ENCODE results near the gene FLCN.
"Not testable (repeated sequence)": the region's sequence is repeated elsewhere in the genome, so short reads cannot be mapped to it uniquely, and the experiment has no call there.

Gene FLCN

DNA sequence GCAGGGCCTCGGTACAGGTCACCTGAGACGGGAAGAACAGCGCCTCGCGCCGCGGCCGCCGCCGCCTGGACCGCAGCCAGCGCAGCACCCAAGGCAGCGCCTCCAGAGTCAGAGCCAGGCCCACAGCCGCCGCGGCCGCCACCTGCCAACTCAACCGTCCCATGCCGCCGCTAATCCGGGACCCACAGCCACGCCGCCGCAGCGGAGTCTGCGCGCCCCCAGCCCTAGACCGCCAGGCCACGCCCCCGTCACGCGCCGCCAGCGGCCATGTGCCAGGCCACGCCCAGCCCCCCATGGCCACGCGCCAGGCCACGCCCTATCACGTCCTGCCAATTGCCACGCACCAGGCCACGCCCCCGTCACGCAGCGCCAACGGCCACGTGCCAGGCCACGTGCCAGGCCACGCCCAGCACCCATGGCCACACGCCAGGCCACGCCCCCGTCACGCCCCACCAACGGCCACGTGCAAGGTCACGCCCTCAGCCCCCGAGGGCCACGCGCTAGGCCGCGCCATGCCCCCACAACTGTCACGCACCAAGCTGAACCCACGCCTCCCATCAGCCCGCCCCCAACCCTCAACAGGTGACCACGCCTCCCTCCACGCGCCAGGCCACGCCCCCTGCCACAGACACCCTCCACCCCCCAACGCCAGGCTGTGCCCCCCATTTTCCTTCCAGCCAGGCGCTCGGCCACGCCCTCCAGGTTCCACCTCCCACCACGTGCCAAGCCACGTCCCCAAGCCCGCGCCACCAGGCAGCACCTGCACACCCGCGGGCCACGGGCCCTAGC, 30.6 kb downstream of the FLCN start, which contains the start of gene PLD6:
Gene PLD6, minus strand, starts transcription at position 210 of the 789 bp plus-strand sequence. Its CDS starts 47 bp downstream, at position 163.
- DNase-seq = peak; percentile 84

DNA sequence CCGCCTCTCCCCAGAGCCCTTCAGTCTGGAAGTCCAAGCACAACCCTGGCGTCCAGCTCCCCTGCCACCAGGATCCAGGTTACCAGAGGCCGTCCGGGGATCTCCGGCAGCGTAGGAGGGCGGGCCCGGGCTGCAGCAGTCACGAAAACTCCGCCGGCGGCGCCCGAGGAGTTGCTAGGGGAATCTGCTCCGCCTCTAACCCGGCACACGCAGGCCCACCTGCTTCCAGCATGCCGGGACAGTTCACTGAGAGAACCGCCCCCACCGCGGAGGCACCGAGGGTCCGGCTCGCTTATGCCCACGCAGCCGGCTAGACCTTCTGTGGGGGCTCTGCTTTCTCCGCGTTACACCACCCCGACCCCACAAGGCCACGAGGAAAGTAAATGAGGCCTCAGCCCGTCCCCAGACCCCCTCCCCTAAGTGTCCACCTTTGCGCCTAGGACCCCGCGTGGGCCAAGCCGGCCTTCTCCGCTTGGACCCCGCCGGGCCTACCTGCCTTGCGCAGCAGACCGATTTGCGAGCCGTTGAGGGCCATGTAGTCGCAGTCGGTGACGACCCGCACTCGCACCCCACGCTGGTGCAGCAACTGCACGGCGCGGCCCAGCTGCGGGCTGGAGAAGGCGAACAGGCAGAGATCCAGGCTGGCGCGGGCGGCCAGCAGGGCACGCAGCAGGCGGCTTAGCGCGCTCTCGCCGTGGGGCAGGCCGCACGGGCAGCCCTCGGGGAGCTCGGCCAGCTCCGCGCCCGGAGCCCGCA, 31.4 kb downstream of the FLCN start:
- DNase-seq = peak; percentile 58

DNA sequence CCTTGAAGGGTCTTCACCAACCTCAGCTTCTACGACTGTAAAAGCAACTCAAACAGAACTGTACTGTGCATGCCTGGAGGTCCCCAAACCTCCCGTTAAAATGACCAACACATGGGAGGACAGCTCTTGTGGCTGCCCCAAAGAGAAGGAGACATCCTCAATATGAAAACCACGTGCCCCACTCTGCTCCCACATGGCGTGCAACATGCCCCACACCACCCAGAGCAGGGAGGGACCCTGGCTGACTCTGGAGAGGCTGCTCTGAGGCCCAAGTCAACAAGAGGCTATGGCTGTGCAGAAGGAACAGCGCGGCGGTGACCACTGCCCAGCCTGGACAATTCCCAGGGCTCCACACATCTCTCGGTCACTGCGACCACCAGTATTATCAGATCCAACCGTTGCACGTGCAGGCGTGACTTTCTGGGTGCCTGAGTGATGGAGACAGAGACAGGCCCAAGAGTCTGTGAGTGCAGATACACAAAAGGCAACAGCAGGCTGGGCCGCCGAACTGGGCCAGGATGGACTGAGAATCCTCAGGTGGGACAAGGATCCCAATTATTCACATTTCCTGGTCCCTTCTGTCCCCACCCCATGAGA, 32.2 kb downstream of the FLCN start:
- DNase-seq = no peak

DNA sequence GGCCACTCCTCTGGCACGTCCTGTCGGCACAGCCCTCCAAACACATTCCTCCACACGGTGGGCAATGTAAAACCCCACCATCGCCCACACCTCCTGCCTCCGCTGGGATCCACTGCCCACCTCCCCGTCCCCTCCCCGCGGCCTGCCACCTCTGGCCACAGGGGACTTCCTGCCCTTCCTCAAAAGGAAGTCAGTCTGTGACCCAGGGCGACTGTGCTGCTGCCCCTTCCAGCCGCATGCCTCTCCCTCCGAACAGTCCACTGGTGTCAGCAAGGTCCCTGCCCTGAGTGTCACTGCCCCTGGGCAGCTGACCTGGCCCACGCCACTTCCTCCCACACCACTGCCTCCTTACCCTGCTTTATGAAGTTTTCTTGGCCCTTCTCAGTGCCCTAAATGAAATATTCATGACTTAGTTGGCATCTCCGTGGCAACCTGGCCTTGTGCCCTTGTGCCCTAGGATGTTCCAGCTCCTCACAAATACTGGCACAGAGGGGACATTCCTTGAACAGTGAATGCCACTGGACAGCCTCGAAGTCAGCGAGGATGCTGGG, 32.9 kb downstream of the FLCN start:
- no peak for DNase-seq

DNA sequence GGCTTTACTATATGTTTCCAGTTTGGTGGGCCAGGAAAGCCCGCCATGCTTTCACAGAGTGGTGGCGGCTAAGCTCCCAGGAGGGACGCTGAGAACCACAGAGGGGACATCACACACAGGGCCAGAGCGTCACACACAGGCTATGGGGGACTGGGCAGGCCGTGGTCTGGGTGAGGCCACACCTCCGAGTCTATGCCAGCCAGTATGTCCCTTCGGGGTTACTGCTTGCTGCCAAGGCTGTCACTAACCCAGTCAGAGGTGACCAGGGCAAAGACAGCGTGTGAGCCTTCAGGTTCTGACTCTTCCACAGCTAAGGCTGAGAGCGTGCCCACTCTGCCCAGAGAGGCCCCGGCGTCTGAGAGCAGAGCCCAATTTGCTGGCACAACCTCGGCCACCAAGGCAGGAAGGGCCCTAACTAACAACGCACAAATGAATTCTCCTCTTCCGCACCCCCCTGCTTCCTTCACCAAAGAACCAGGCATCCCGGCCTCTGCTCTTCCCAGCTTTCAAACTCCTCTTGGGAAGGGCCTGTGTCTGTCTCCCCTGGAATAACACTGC, 33.7 kb downstream of the FLCN start:
- DNase-seq = no peak

DNA sequence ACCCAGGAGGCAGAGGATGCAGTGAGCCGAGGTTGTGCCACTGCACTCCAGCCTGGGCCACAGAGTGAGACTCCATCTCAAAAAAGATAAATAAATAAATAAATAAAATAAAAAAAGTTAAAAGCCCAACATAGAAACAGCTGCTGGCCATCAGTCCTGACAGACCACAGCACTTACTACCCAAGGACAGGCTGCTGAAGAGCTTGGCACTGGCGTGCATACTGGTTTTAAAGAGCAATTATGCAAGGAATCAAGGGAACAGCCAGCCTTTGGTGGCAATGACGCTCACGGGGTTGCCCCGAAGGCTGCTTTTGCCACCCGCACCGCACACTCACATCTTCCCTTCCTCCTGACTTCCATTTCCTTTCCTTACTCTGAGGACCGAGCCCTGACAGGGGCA, 35.1 kb downstream of the FLCN start:
- no peak for DNase-seq

DNA sequence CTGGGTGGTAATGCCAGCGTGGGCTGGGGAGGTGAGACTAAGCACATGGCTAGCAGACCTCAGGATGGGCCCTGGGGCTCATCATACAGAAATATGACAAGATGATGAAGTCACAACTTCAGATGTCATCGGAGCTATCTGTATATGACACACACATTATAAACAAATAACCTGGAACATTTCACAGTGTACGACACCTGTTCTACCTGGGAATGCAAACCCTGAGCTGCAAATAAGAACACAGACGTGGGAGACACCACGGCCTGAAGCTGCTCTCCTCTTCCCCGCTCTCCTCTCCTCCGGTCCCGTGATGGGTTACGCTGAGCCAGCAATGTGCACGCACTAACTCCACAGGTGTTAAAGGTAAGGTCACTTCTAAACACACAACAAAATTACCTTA, 35.7 kb downstream of the FLCN start:
- no peak for DNase-seq

DNA sequence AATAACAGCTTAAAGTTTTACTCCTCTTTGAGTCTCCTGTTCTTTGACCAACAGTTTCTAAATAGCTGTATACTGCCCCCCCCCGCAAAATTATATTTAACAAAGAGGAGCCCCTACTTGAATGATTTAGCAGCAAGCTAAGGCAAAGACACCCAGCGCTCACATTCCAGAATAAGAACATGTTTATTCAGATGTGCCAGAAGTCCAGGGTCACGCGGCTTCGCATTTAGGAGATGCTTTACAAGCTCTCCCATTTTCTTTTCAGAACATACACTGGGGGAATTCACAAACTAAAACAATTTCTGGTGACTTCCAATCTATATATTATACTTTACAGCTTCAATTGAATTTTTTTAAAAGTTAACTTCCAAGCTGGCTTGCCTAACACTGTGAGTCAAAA, 36.1 kb downstream of the FLCN start:
- DNase-seq = no peak

DNA sequence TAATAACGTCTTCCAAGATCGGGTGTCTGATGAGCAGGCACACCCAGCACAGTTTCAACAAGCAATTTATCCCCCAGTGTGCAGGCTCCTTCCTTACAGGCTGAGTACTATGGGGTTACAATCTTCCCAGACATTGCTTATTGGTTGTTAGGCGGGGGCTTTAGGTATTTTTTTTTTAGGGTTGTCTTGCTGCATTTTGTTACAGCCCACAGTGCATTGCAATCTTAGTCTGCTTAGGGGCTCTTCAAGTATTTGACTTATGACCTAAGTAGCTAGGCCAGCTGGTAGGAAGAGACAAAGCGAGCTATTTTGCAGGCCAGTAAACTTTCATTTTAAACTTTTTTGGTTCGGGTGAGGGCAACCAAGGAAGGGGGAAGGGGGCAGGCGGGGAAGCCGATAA, 36.7 kb downstream of the FLCN start:
- no peak for DNase-seq

DNA sequence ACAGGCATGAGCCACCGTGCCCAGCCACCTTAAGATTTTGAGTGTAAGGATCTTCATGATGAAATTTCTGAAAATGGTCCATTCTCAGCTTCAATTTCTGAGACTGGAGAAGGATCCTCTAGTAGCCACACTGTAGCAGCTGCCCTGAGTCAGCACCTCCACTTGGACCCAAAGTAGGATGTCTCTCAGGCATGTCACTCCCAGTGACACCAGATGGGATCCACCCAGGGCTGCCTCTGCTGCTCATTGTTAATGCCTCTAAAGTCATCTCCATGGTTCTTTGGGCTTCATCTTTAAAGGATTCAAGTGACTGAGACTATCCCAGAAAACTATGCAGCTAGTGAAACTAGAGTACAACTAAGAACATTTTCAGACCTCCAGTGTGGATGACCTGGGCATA, 38.7 kb downstream of the FLCN start:
- DNase-seq = no peak

DNA sequence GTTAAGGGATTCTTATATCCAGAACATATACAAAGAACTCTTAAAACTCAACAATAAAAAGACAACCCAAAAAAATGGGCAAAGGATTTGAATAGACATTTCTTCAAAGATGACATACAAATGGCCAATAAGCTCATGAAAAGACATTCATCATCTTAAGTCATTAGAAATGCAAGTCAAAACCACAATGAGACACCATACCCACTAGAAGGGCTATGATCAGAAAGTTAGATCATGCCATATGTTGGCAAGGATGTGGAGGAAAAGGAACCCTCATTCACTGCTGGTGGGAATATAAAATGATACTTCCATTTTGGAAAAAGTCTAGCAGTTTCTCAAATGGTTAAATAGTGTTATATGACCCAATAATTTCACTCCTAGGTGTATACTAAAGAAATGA, 40.2 kb downstream of the FLCN start:
- DNase-seq = no peak

DNA sequence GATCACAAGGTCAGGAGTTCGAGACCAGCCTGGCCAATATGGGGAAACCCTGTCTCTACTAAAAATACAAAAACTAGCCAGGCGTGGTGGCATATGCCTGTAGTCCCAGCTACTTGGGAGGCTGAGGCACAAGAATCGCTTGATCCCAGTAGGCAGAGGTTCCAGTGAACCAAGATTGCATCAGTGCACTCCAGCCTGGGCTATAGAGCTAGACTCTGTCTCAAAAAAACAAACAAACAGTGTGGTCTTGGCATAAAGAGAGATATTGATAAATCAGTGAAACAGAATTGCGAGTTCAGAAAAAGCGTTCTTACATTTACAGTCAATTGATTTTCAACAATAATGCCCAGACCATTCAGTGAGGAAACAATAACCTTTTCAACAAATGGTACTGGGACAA, 41.5 kb downstream of the FLCN start:
- not testable (repeated sequence) for DNase-seq

DNA sequence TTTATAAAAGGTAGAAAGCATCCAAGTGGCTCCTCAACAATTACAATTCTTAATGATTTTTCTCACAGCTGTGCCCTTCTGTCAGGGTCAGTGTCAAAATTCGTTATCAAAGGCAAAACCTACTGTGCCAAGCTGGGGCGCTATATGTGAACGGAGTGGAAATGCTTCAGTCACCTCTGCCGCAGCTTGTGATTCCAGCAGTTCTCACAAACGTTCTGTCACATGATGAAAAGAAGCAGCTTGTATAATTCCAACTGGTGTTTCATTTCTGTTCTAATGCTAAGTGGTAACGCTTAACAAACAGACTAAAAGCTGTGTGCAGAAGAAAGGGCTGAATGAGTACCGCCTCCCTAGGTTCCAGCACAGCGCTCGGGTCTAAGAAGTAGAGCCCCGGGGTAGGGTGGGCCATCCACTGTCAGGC, 45.0 kb downstream of the FLCN start:
- no peak for DNase-seq

DNA sequence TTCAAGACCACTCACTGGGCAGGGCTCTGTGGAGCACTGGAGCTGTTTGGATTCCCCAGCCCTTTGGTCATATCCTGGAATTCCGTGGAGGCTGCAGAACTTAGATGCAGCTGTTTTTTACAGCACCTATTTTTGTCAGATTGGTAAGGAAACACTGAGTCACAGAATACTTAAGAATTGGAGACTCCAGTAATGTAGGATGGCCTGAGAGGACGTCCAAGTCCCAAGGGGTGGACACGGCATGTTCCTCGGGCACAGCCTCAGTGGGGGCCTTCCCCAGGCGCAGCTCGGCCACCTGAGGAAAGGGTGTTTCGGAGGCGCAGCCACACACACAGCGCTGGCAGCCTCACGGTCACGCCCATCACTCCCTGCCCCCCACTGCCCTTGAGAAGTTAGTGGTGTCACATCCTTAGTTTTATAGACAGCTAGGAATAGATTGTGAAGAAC, 45.6 kb downstream of the FLCN start:
- DNase-seq = no peak

DNA sequence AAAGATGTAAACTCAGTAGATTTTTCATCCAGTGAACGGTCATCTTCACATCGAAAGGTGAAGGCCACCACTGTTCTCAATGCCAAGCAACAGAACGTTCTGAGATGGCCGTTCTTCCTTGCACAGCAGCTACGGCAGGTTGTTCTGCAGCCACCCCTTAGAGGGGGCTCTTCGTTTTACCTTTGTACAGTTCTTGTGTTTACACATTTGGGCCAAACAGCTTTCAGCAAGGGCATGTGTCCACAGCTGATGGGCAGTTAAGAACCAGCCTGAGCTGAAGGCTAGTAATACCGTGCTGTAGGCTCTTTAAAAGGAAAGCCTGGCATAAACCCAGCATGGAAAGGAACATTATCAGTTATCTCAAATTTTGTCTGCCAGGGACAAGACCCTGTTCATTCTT, 46.8 kb downstream of the FLCN start:
- DNase-seq = no peak

DNA sequence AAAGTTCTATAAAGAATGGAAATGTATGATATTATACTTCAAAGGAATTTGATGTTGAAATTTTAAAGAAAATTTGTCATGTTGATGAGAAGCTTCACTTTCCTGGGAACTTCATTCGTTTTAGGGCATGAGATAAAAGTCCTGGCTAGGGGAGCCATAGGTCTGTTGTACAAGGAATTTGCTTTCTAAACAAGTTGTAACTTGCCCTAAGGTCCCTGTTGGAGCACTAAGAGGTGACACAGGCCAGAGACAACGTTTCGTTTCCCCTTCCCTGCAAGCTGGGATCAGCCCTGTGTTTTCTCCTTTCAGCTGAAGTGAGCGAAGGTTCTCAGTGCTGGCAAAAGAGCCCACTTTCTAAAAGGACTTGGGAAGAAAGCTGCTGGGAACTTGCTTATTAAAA, 47.4 kb downstream of the FLCN start:
- DNase-seq = no peak

DNA sequence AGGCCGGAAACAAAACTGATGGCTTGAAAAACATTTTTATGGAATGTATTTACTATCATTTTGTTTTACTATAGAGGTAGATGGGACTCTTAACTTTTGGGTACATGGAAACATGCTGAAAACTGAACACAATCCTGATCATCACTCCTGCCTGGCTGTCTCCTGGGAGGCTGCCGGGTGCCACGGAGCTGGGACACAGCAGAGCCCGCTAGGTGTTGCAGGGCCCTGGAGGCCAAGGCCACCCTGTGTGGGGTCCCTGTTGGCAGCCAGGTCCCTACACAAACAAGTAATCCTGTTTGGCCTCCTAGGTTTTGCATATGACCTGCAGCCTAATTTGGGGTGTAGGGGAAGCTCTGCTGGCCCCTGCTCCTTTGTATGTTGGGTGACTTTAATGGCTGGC, 48.4 kb downstream of the FLCN start:
- no peak for DNase-seq

DNA sequence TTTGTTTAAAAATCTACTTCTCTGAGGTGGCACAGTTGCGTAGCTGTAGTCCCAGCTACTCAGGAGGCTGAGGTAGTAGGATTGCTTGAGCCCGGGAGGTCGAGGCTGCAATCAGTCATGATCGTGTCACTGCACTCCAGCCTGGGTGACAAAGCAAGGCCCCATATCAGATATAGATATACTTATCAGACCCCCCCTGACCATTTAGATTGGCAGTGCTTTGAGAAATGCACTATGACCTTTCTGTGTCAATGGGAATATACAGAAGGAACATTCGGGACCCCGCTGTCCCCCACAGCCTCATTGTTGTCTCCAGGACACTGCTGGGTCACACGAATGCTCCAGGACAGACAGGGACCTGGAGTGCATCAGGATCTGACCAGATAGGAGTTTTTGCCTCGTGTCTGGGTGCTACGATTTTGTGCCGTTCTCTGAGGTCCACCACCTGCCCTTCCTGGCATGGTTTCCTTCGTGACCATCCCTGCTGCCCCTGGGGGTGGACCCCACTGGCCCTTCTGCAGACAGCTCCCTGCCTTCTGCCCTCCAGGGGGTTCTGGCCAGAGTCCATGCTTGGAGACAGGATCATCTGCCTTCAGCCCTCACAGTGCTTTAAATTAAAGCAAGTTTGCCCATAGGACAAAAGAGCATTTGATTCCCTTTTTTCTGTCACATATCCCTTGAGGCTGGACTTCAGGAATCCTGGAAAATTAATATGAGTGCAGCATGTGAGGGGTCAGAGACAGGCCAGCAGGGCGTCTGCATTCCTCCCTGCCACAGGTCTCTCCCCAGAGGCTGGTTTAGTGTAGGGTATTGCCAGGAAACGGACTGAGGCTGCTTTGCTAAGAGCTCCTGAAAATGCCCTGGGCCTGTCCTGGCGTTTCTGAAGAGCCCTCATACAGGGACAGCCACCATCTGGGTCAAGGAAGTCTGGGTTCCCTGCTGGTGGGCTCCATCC, 50.1 kb downstream of the FLCN start:
- DNase-seq = no peak

DNA sequence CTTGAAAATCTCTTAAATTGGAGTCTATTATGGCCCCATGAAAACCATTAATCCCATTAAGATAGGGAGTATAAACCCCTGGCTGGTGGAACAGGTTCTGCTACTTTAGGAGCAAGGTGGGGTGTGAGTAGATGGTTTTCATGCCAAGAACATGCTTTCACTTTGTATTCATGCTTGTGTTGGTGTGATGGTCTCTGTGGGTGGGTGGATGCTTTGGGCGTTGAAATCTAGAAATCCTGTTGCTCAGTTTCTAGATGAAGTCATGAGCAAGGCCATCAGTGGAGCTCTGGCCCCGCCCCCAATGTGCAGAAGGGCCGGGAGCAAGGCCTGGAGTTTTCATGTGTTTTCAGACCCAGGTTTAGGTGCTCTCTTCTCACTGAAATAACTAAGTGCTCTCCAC, 50.9 kb downstream of the FLCN start:
- no peak for DNase-seq

DNA sequence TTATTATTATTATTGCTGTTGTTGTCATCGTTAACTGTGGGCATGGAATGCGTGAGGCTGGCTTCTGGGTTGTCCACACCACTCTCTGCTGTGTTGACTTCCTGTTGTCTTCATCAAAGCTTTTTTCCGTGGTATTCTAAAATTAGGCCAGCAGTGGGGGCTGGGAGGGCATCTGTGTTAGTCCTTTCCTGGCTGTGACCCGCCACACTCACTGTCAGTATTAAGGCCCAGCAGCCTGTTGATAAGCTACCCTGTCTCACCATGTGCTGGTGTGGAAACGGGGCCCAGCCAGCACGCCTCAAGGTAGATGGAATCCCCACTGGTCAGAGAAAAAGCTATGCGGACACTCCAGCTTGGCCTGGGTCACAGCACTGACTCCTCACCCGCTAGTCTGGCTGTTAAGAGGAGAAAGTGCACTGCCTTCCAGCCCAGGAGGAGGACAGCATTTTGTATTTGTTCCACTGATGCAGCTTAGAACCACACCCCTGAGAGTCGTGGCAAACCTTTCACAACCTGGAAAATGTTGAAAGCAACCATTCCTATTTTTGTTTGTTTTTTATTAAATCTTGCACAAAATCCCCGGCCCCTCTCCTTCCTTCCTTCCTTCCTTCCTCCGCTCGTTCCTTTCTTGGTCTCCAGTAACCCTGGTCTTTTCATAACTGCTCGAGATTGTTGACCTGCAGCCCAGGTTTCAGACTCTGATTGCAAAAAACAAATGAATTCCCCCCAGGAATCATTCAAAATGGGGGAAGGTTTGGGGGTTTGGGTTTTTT, 51.8 kb downstream of the FLCN start:
- not testable (repeated sequence) for DNase-seq

DNA sequence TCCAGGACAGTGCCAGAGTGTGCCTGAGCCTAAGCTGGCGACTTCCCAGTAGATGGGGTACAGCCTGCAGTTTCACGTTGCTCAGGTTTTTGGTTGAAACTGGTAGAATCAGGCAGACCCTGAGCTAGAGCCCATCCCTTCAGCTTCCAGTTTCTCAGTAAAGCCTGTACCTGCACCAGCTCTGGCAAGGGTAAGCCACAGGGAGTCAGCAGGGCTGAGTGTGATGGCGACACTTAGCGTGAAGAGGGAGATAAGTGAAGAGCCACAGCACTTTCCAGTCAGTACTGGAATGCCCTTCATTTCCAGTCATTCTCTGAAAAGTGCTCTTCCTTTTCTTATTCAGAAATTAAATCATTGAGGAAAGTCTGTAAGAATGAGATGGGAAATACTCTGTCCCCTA, 53.2 kb downstream of the FLCN start:
- no peak for DNase-seq
